IPS-15b (cell line): ENCODE measurements around the gene ARHGAP24.

Experiments
- H3K27me3 ChIP-seq: one replicate; pipeline ENCODE4 v1.6.1; 2013; ENCODE audit warnings: low read length; ENCODE audit not compliant: control insufficient read depth, insufficient read depth
- H3K36me3 ChIP-seq: one replicate; pipeline ENCODE4 v1.6.1; 2013; ENCODE audit warnings: low read length; ENCODE audit not compliant: control insufficient read depth, insufficient read depth
- H3K4me1 ChIP-seq: one replicate; pipeline ENCODE4 v1.6.1; 2013; ENCODE audit warnings: mild to moderate bottlenecking, low read length; ENCODE audit not compliant: control insufficient read depth, insufficient read depth
- H3K4me3 ChIP-seq: one replicate; pipeline ENCODE4 v1.5.1; 2013; ENCODE audit warnings: low read depth, low read length
- H3K9ac ChIP-seq: one replicate; pipeline ENCODE4 v1.6.1; 2013; ENCODE audit warnings: low read depth, mild to moderate bottlenecking, low read length
- H3K9me3 ChIP-seq: one replicate; pipeline ENCODE4 v1.6.1; 2013; ENCODE audit warnings: mild to moderate bottlenecking, low read length; ENCODE audit not compliant: control insufficient read depth, insufficient read depth

ARHGAP24 gene

GRCh38 chr4:85672116-85672515 is 197.2 kb downstream of the ARHGAP24 start:
- no peak overlapping the region for H3K9ac ChIP-seq
- H3K36me3 ChIP-seq = no peaks in the 10 kb centered on the region
- no peaks in the 10 kb centered on the region for H3K9me3 ChIP-seq
- H3K4me1 ChIP-seq = peaks cover 10% of the 10 kb centered on the region
- no peaks in the 10 kb centered on the region for H3K27me3 ChIP-seq
- H3K4me3 ChIP-seq = no peak overlapping the region

- Histone ChIP-seq H3K9me3 (no peaks in the 10 kb centered on the region), H3K9ac (no peak overlapping the region), H3K27me3 (no peaks in the 10 kb centered on the region), H3K4me3 (no peak overlapping the region), H3K36me3 (no peaks in the 10 kb centered on the region), H3K4me1 (peaks cover 10% of the 10 kb centered on the region)
Measured at GRCh38 chr4:85672959-85673358, 198.0 kb downstream of the ARHGAP24 start.

GRCh38 chr4:85673540-85673939 is 198.6 kb downstream of the ARHGAP24 start:
- H3K9me3 ChIP-seq = no peaks in the 10 kb centered on the region
- no peaks in the 10 kb centered on the region for H3K36me3 ChIP-seq
- H3K4me1 ChIP-seq = peaks cover 10% of the 10 kb centered on the region
- H3K27me3 ChIP-seq = no peaks in the 10 kb centered on the region
- no peak overlapping the region for H3K9ac ChIP-seq
- no peak overlapping the region for H3K4me3 ChIP-seq

GRCh38 chr4:85675076-85676049 is 200.4 kb downstream of the ARHGAP24 start:
- Histone ChIP-seq H3K4me1 (peaks cover 10% of the 10 kb centered on the region), H3K27me3 (no peaks in the 10 kb centered on the region), H3K9me3 (no peaks in the 10 kb centered on the region), H3K4me3 (no peak overlapping the region), H3K9ac (no peak overlapping the region), H3K36me3 (no peaks in the 10 kb centered on the region)

GRCh38 chr4:85676050-85676425 is 201.1 kb downstream of the ARHGAP24 start:
- Histone ChIP-seq H3K36me3 (no peaks in the 10 kb centered on the region), H3K27me3 (no peaks in the 10 kb centered on the region), H3K4me3 (no peak overlapping the region), H3K9ac (no peak overlapping the region), H3K4me1 (peaks cover 10% of the 10 kb centered on the region), H3K9me3 (no peaks in the 10 kb centered on the region)

GRCh38 chr4:85676850-85677590 is 202.1 kb downstream of the ARHGAP24 start:
- no peaks in the 10 kb centered on the region for H3K27me3 ChIP-seq
- peaks cover 10% of the 10 kb centered on the region for H3K4me1 ChIP-seq
- H3K36me3 ChIP-seq = no peaks in the 10 kb centered on the region
- no peak overlapping the region for H3K4me3 ChIP-seq
- no peak overlapping the region for H3K9ac ChIP-seq
- no peaks in the 10 kb centered on the region for H3K9me3 ChIP-seq

GRCh38 chr4:85681221-85681657 is 206.3 kb downstream of the ARHGAP24 start:
- Histone ChIP-seq H3K36me3 (no peaks in the 10 kb centered on the region), H3K4me1 (no peaks in the 10 kb centered on the region), H3K4me3 (no peak overlapping the region), H3K9me3 (no peaks in the 10 kb centered on the region), H3K9ac (no peak overlapping the region), H3K27me3 (no peaks in the 10 kb centered on the region)

GRCh38 chr4:85681921-85682320 is 207.0 kb downstream of the ARHGAP24 start:
- no peak overlapping the region for H3K9ac ChIP-seq
- H3K4me1 ChIP-seq = no peaks in the 10 kb centered on the region

GRCh38 chr4:85682391-85682790 is 207.4 kb downstream of the ARHGAP24 start:
- Histone ChIP-seq H3K4me1 (no peaks in the 10 kb centered on the region), H3K4me3 (no peak overlapping the region), H3K9me3 (no peaks in the 10 kb centered on the region), H3K27me3 (no peaks in the 10 kb centered on the region), H3K9ac (no peak overlapping the region), H3K36me3 (no peaks in the 10 kb centered on the region)

More at GRCh38 chr4:85681921-85682320, 207.0 kb downstream of the ARHGAP24 start:
- Histone ChIP-seq H3K36me3 (no peaks in the 10 kb centered on the region), H3K4me3 (no peak overlapping the region), H3K27me3 (no peaks in the 10 kb centered on the region), H3K9me3 (no peaks in the 10 kb centered on the region)

GRCh38 chr4:85684676-85685075 is 209.7 kb downstream of the ARHGAP24 start:
- Histone ChIP-seq H3K9me3 (no peaks in the 10 kb centered on the region), H3K4me3 (no peak overlapping the region), H3K4me1 (no peaks in the 10 kb centered on the region), H3K9ac (no peak overlapping the region), H3K27me3 (no peaks in the 10 kb centered on the region), H3K36me3 (no peaks in the 10 kb centered on the region)

GRCh38 chr4:85686398-85686797 is 211.4 kb downstream of the ARHGAP24 start:
- Histone ChIP-seq H3K9me3 (no peaks in the 10 kb centered on the region), H3K36me3 (no peaks in the 10 kb centered on the region), H3K9ac (no peak overlapping the region), H3K27me3 (no peaks in the 10 kb centered on the region), H3K4me3 (no peak overlapping the region), H3K4me1 (no peaks in the 10 kb centered on the region)
